ENCODE data around the gene SPTBN1. TPM values are rescaled to one million over a fixed set of nuclear protein-coding genes. Genes with fewer than 3 reads are reported as not detected.
A peak's percentile ranks its signal among the peaks of the same experiment; 100 is the strongest.

SPTBN1 gene
- total and polyA plus RNA-seq, 2 of the 13 experiments (the other 11 are each of a cell fraction or from before 2014, with no cell fraction given): 123 to 299 TPM

GRCh38 chr2:54618646-54619565, 162.8 kb downstream of the SPTBN1 start (continued):
- TF ChIP-seq ZNF280D (CRISPR knock-in tag; IDR thresholded peaks at IDR 0.05) (no peak; the same call in 1 of the 2 replicates), SETDB1 (CRISPR knock-in tag; IDR thresholded peaks at IDR 0.05; ENCODE audit: borderline replicate concordance) (no peak), LCORL (IDR thresholded peaks at IDR 0.05) (peak; percentile 71; the same call in 1 of the 2 replicates), LCORL (CRISPR knock-in tag; IDR thresholded peaks at IDR 0.05) (no peak), ASH2L (IDR thresholded peaks at IDR 0.05; ENCODE audit: insufficient read length, low read depth, low read length) (no peak), DDIT3 (CRISPR knock-in tag; IDR thresholded peaks at IDR 0.05) (no peak), ZFP36L1 (CRISPR knock-in tag; IDR thresholded peaks at IDR 0.05) (no peak), ZNF749 (CRISPR knock-in tag; IDR thresholded peaks at IDR 0.05; ENCODE audit: borderline replicate concordance) (no peak), HOXD1 (CRISPR knock-in tag; IDR thresholded peaks at IDR 0.05) (no peak), RNF2 (conservative IDR thresholded peaks at IDR 0.05; ENCODE audit: low read depth) (no peak), ZBTB2 (CRISPR knock-in tag; IDR thresholded peaks at IDR 0.05; ENCODE audit: low read depth) (no peak), MAX (IDR thresholded peaks at IDR 0.05) (no peak), ZNF567 (CRISPR knock-in tag; IDR thresholded peaks at IDR 0.05; ENCODE audit: borderline replicate concordance) (no peak), DNMT1 (CRISPR knock-in tag; IDR thresholded peaks at IDR 0.05) (no peak), ZMAT5 (CRISPR knock-in tag; IDR thresholded peaks at IDR 0.05; ENCODE audit: borderline replicate concordance, low read depth) (no peak), RFXANK (CRISPR knock-in tag; IDR thresholded peaks at IDR 0.05) (no peak), PHF21A (CRISPR knock-in tag; IDR thresholded peaks at IDR 0.05) (peak; percentile 66), EHMT2 (IDR thresholded peaks at IDR 0.05; ENCODE audit: borderline replicate concordance, low read depth, low read length) (no peak), NFE2 (CRISPR knock-in tag; IDR thresholded peaks at IDR 0.05) (no peak), EED (CRISPR knock-in tag; IDR thresholded peaks at IDR 0.05) (no peak), U2AF1 (optimal IDR thresholded peaks at IDR 0.05; ENCODE audit: low read depth, low read length) (no peak), ZNF761 (CRISPR knock-in tag; conservative IDR thresholded peaks at IDR 0.05) (peak; percentile 68; the same call in 1 of the 2 replicates), ZMYM2 (CRISPR knock-in tag; IDR thresholded peaks at IDR 0.05) (no peak), CBX2 (IDR thresholded peaks at IDR 0.05; ENCODE audit: low read depth, low read length) (no peak), CBX2 (CRISPR knock-in tag; IDR thresholded peaks at IDR 0.05; ENCODE audit: low read depth) (no peak), KLF16 (CRISPR knock-in tag; IDR thresholded peaks at IDR 0.05) (0 out of 4 replicates have a peak, but pooled peaks of 1 of the 2 experiments have one; percentile 41)
